T47D (cell line): ENCODE measurements around the gene HK3.

ENCODE experiments used
- DNase-seq, 2 experiments: peaks; one replicate each; pipeline versions ENCODE4 v3.0.0 to v3.0.0-alpha.2; 2011 to 2012; ENCODE audit warnings: low read depth in 1 of 2, low spot score in 1 of 2
- JUND ChIP-seq: IDR thresholded peaks from 2 replicates; pipeline ENCODE4 v1.6.1; 2012; ENCODE audit warnings: low read depth
- in situ Hi-C: cut with HindIII; loops from 2 replicates; pipeline ENCODE4 v1.10.0; 2016; ENCODE audit warnings: low sequenced_read_pairs, low pct_unique_long_range_greater_than_20kb

The HK3 gene

DNA sequence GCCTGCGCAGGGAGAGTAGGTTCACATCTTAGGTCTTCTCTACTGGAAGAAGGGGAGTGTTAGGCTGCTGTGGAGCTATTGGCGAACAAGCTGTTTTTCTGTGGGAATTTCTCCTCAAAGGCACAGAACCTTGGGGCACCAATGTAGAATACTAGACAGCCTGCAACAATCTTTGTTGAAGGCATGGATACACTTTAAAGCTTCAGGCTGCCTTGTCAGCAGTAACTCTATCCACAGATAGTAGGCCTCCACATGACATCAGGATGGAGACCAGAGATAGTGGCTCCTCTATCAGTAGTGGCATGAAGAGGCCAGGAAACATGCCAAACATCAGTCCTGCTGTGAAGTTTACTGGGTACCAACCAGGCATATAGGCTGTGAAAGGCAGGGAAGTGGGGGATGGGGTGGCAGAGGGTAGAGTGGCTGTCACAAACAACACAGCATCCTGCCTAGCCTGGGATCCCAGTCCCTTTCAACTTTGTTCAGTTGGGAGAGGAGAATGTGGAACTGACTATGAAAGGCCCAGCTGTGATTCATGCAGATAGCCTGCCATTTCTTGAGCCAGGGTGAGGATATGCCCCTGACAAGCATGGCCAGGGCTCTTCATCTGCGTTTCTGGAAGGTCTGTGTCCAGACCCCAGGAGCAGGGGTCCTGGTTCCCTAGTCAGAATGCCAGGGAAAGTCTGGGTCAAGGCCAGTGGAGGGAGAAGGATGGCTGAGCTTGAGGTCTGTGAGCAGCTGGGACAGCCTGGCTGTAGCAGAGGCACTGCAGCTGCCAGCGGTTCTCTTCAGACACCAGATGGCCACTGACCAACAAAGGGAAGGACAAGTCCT, 1.0 kb upstream of the HK3 start:
- no peak for TF ChIP-seq JUND
- in situ Hi-C loops = no loop called here
- no peak for DNase-seq

- in situ Hi-C loops = no loop called here
- no peak for TF ChIP-seq JUND
- no peak for DNase-seq
Measured at GRCh38 chr5:176897263-176897662, 1.9 kb downstream of the HK3 start.

DNA sequence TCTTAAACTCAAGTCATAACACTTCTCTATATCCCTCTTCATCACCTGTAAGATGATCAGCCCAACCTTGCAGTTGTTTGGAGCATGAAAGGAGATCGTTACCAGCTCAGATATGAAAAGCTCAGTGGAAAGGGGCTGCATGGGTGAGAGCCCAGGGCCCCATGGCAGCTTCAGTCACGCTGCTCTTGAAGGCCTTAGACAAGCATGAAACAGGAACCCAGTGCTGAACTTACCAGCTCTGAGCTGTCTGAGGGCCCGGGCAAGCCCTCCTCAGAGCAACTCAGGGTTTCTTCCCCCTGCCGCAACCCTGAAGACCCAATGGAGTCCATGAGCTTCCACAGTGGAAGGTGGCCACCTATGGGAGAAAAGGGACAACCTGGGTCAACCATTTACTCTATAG, 3.3 kb downstream of the HK3 start:
- DNase-seq = no peak
- in situ Hi-C loops = no loop called here
- no peak for TF ChIP-seq JUND

- in situ Hi-C loops = no loop called here
- no peak for TF ChIP-seq JUND
- DNase-seq = no peak
Measured at GRCh38 chr5:176894298-176894697, 4.8 kb downstream of the HK3 start.

- DNase-seq = no peak
- in situ Hi-C loops = no loop called here
- no peak for TF ChIP-seq JUND
Measured at GRCh38 chr5:176892663-176893062, 6.5 kb downstream of the HK3 start.

GRCh38 chr5:176891331-176891958, 7.7 kb downstream of the HK3 start:
- TF ChIP-seq JUND = no peak
- no peak for DNase-seq
- in situ Hi-C loops = no loop called here

DNA sequence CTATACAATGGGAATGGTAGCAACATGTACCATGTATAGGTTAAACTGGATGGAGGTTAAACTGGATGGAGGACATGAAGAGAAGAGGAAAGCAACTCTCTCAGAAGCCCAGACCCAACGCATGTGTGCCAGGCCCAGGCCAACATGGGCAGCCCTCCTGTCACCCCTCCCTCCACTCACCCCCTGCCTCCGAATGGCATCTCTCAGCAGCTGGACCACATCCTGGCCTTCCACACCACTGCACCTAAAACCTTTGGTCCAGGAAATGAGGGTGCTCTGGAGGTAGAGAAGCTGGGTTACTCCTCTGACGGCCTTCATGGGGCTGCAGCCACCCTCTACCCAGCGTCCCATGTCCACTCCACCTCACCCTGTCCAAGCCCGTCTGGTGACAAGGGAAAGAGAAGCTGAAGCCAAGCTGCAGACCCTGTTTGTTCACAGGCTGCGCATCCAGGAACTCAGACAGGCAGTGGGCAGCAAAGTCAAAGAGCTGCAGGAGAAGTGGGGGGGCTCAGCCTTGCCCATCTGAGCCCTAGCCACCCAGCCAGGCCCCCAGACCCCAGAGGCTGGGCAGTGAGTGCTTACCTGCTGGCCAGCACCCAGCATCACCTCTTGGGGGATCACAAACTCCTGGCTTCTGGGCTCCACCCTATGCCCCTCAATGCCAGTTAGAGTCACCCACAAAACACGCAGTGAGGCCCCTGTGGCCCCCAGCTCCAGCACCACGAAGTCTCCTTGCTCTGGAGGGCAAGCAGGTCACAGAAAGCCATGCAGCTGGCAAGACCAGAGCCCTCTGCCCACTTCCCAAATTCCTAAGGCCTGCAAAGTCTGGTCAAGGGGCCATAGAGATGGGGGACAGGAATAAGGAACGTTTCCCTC, 8.5 kb downstream of the HK3 start:
- TF ChIP-seq JUND = no peak
- in situ Hi-C loops = no loop called here
- no peak for DNase-seq

GRCh38 chr5:176889321-176890280, 9.5 kb downstream of the HK3 start:
- no peak for TF ChIP-seq JUND
- DNase-seq = no peak

GRCh38 chr5:176888865-176889165, 10.3 kb downstream of the HK3 start:
- TF ChIP-seq JUND = no peak
- in situ Hi-C loops = no loop called here
- no peak for DNase-seq

More at GRCh38 chr5:176889321-176890280, 9.5 kb downstream of the HK3 start:
- in situ Hi-C loops = no loop called here

DNA sequence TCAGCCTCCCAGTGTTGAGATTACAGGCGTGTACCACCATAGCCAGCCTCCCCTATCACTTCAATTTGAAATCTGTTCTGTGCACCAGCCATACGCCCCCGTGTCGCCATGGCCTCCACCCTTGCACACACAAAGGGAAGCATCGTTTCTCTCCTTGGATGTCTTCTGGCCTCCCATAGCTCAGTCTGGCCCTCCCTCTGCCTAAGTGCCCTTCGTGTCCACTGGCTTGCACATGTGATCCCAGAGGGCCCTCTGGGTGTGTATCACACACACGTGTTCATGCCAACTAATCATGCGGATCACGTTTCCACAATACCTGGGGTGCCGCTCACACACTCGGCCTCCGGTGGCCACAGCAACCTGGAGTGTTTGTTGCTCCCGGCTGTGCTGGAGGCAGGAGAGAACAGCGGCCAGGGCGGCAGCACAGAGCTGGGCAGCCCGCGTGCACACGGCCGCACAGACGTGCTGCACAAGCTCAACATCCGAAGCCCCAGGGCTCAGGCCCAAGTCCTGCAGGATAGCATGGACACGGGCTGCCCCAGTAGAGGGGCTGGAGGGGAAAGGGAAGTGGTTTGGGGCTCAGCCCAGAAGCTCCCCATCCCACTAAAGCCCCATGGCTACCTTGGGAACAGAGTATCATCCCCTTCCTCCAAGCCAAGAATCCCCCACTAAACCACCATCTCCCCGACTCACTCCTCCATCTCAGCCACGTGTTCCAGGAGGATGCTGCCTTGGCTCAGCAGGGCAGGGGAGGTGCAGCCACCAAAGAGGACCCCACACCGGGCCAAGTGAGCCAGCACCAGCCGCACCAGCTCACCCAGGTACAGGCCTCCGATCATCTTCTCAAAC, 10.9 kb downstream of the HK3 start:
- in situ Hi-C loops = no loop called here
- no peak for TF ChIP-seq JUND
- DNase-seq = no peak

DNA sequence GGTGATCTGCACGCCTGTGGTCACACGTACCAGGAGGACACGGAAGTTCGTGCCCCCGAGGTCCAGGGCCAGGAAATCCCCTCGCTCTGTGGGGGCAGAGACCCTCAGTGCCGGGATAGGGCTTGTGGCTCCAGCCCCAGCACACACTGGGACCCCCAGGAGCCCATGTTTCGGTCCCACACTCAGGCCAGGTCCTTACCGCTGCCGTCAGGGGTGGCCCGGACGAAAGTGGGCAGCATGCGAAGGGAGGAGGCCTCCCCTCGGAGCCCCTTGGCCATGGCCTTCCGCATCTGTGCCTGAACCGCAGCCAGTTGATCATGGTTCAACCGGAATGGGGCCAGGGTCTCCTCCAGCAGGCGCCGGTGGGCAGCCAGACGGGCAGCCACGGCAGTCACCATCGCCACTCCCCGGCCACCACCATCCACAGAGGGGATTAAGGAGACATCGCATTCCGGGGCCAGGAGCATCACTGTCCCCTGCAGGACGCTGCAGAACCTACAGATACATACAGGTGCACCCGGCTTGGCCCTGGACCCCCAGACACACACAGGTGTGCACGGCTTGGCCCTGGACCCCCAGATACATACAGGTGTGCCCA, 11.8 kb downstream of the HK3 start:
- no peak for DNase-seq
- TF ChIP-seq JUND = no peak
- in situ Hi-C loops = no loop called here
